Activated CD8-positive, alpha-beta memory T cell treated with anti-CD3 and anti-CD28 coated beads, Interleukin-2, amount 10 ng/mL, durations not matched to agents 7 days and 5 days (primary cell): ENCODE measurements around the gene CBR1. TPM values are rescaled to one million over a fixed set of nuclear protein-coding genes. Genes with fewer than 3 reads are reported as not detected.

Experiments used
- ATAC-seq: fragments of 150-1000 bp; cut with Tn5 transposase; one replicate; pipeline ENCODE4 v1.10.0; 2021; ENCODE audit warnings: moderate library complexity
- CTCF ChIA-PET: fragments of 350-600 bp; sonication (Branson Sonifier 250); formaldehyde crosslinking; loops from one replicate; lab custom pipeline; 2021; ENCODE audit warnings: antibody characterized with exemption; lab: Charles Lee
- DNase-seq: peaks from one replicate; pipeline ENCODE4 v3.0.0-alpha.2; 2020
- H3K27ac Mint-ChIP-seq: one replicate; pipeline ENCODE4 v1.8.0; 2021; ENCODE audit warnings: mild to moderate bottlenecking, mixed read lengths
- H3K27me3 Mint-ChIP-seq: one replicate; pipeline ENCODE4 v1.8.0; 2021; ENCODE audit warnings: mixed read lengths
- H3K36me3 Mint-ChIP-seq: one replicate; pipeline ENCODE4 v1.8.0; 2021; ENCODE audit warnings: mild to moderate bottlenecking, mixed read lengths
- H3K4me1 Mint-ChIP-seq: one replicate; pipeline ENCODE4 v1.8.0; 2021; ENCODE audit warnings: mixed read lengths
- H3K4me3 Mint-ChIP-seq: one replicate; pipeline ENCODE4 v1.8.0; 2021; ENCODE audit warnings: mild to moderate bottlenecking, moderate library complexity, mixed read lengths
- H3K9me3 Mint-ChIP-seq: one replicate; pipeline ENCODE4 v1.8.0; 2022; ENCODE audit warnings: low read depth, mixed read lengths
- total RNA-seq, 2 experiments: library from RNA; stranded (reverse); gene quantifications; one replicate each; pipeline ENCODE4 v1.2.3, GENCODE V29; 2021

The CBR1 gene
- total RNA-seq, 2 experiments from 2014 or later: 47.8 to 52.3 TPM

DNA sequence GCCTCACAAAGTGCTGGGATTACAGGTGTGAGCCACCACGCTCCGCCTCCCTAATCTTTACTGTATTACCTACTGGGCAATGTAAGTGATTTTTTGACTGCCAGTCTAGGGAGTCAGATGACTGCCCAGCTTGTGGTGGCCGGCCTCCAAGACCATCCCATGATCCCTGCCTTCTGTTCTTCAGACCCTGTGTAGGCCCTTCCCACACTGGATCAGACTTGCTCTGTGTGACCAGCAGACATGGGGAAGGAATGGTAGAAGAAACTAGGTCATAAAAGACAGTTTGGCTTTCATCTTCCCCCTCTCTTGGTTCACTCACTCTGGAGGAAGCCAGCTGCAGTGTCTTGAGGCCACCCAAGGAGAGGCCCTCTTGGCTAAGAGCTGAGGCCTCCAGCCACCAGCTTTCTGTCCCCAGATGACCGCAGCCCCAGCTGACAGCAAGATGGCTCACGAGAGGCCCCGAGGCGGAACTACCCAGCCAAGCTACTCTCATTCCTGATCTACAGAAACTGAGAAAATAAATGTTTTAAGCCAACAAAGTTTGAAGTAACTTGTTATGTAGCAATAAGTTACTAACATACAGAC is 50.6 kb downstream of the CBR1 start:
- no peak for DNase-seq
- Mint-ChIP-seq H3K27me3 (no peaks in the 10 kb centered on the region), H3K4me1 (peaks cover 2% of the 10 kb centered on the region), H3K36me3 (no peaks in the 10 kb centered on the region), H3K9me3 (no peaks in the 10 kb centered on the region), H3K4me3 (no peak overlapping the region), H3K27ac (no peak overlapping the region)
- CTCF ChIA-PET: no interaction called here
- ATAC-seq: no peak

Other genes starting within 250 kb of the CBR1 start
- gene SETD4, start 9.5 kb upstream of the CBR1 start, total RNA-seq: 10 to 100 TPM; 17.9 to 20.9 TPM
- 10 to 100 TPM; 16.1 to 18.6 TPM for gene CBR3, start 65.1 kb downstream of the CBR1 start, total RNA-seq
- gene DOP1B, start 86.8 kb downstream of the CBR1 start, total RNA-seq: 10 to 100 TPM; 20.2 to 25.5 TPM